WTC11 (cell line): ENCODE measurements around the gene ACTA2.

Experiments
- FOXJ3 ChIP-seq: sonication (generic); formaldehyde crosslinking; IDR thresholded peaks from 2 replicates; pipeline ENCODE4 v1.9.0; 2021; ENCODE audit warnings: missing genetic modification reagents, mild to moderate bottlenecking, borderline replicate concordance
- HMGA2 ChIP-seq: fragments of 250-450 bp; sonication (Bioruptor Pico); IDR thresholded peaks from 2 replicates; pipeline ENCODE4 v1.4.0; 2021; ENCODE audit warnings: mild to moderate bottlenecking, moderate library complexity
- NR2C2 ChIP-seq: sonication (generic); formaldehyde crosslinking; IDR thresholded peaks from 2 replicates; pipeline ENCODE4 v1.8.0; 2022; ENCODE audit warnings: mild to moderate bottlenecking, missing genetic modification reagents
- SMAD3 ChIP-seq: sonication (generic); formaldehyde crosslinking; IDR thresholded peaks from 2 replicates; pipeline ENCODE4 v1.8.0; 2022; ENCODE audit warnings: missing genetic modification reagents, mild to moderate bottlenecking, borderline replicate concordance
- TEAD4 ChIP-seq: sonication (generic); formaldehyde crosslinking; IDR thresholded peaks from 2 replicates; pipeline ENCODE4 v1.8.0; 2022; ENCODE audit warnings: mild to moderate bottlenecking, missing genetic modification reagents
- ZNF263 ChIP-seq: sonication (generic); formaldehyde crosslinking; IDR thresholded peaks from 2 replicates; pipeline ENCODE4 v1.8.1; 2022; ENCODE audit warnings: low read depth, mild to moderate bottlenecking, moderate library complexity, missing genetic modification reagents
- ZNF423 ChIP-seq: fragments of 250-450 bp; sonication (Bioruptor Pico); IDR thresholded peaks from 2 replicates; pipeline ENCODE4 v2.1.2; 2022; ENCODE audit warnings: mild to moderate bottlenecking, moderate library complexity
- TF ChIP-seq, protein P1 (sequence below): fragments of 200-600 bp; IDR thresholded peaks from 2 replicates; pipeline ENCODE4 v1.8.0; 2022; ENCODE audit warnings: antibody characterized with exemption
- TF ChIP-seq, protein P2 (sequence below): sonication (generic); formaldehyde crosslinking; IDR thresholded peaks from 2 replicates; pipeline ENCODE4 v1.8.0; 2022; ENCODE audit warnings: mild to moderate bottlenecking, missing genetic modification reagents
- TF ChIP-seq, protein P3 (sequence below): sonication (generic); formaldehyde crosslinking; IDR thresholded peaks from 2 replicates; pipeline ENCODE4 v1.8.0; 2022; ENCODE audit warnings: missing genetic modification reagents
- TF ChIP-seq, protein P4 (sequence below): sonication (generic); formaldehyde crosslinking; IDR thresholded peaks from 2 replicates; pipeline ENCODE4 v1.8.1; 2022; ENCODE audit warnings: missing genetic modification reagents, borderline replicate concordance
- TF ChIP-seq, protein P5 (sequence below): sonication (generic); formaldehyde crosslinking; IDR thresholded peaks from 2 replicates; pipeline ENCODE4 v1.8.0; 2022; ENCODE audit warnings: mild to moderate bottlenecking, missing genetic modification reagents

DNA sequence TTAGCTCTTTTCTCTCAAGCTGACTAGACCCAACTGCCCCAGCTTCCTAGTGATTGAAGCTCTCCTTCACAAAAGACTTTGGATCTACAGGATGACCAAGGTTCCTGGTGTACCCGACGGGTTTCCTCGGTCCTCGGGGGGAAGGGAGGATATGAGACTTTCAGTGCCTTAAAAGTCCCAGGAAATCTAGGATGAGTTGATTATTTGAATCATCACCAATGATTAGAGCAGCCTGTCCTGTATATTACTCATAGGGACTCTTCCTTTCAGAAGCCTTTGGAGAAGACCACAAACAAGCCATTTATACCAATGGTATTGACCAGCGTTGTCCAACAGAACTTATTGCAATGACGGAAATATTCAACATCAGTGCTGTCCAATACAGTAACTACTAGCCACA, 6.1 kb upstream of the ACTA2 start:
- no peak for TF ChIP-seq ZNF263 (CRISPR knock-in tag)
- TF ChIP-seq, protein P1, sequence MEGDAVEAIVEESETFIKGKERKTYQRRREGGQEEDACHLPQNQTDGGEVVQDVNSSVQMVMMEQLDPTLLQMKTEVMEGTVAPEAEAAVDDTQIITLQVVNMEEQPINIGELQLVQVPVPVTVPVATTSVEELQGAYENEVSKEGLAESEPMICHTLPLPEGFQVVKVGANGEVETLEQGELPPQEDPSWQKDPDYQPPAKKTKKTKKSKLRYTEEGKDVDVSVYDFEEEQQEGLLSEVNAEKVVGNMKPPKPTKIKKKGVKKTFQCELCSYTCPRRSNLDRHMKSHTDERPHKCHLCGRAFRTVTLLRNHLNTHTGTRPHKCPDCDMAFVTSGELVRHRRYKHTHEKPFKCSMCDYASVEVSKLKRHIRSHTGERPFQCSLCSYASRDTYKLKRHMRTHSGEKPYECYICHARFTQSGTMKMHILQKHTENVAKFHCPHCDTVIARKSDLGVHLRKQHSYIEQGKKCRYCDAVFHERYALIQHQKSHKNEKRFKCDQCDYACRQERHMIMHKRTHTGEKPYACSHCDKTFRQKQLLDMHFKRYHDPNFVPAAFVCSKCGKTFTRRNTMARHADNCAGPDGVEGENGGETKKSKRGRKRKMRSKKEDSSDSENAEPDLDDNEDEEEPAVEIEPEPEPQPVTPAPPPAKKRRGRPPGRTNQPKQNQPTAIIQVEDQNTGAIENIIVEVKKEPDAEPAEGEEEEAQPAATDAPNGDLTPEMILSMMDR: no peak
- TF ChIP-seq SMAD3 (CRISPR knock-in tag): no peak
- TF ChIP-seq, protein P2, sequence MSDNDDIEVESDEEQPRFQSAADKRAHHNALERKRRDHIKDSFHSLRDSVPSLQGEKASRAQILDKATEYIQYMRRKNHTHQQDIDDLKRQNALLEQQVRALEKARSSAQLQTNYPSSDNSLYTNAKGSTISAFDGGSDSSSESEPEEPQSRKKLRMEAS (CRISPR knock-in tag): no peak
- no peak for TF ChIP-seq HMGA2 (CRISPR knock-in tag)
- TF ChIP-seq ZNF423 (CRISPR knock-in tag): no peak
- TF ChIP-seq, protein P3, sequence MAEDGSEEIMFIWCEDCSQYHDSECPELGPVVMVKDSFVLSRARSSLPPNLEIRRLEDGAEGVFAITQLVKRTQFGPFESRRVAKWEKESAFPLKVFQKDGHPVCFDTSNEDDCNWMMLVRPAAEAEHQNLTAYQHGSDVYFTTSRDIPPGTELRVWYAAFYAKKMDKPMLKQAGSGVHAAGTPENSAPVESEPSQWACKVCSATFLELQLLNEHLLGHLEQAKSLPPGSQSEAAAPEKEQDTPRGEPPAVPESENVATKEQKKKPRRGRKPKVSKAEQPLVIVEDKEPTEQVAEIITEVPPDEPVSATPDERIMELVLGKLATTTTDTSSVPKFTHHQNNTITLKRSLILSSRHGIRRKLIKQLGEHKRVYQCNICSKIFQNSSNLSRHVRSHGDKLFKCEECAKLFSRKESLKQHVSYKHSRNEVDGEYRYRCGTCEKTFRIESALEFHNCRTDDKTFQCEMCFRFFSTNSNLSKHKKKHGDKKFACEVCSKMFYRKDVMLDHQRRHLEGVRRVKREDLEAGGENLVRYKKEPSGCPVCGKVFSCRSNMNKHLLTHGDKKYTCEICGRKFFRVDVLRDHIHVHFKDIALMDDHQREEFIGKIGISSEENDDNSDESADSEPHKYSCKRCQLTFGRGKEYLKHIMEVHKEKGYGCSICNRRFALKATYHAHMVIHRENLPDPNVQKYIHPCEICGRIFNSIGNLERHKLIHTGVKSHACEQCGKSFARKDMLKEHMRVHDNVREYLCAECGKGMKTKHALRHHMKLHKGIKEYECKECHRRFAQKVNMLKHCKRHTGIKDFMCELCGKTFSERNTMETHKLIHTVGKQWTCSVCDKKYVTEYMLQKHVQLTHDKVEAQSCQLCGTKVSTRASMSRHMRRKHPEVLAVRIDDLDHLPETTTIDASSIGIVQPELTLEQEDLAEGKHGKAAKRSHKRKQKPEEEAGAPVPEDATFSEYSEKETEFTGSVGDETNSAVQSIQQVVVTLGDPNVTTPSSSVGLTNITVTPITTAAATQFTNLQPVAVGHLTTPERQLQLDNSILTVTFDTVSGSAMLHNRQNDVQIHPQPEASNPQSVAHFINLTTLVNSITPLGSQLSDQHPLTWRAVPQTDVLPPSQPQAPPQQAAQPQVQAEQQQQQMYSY: no peak
- TF ChIP-seq TEAD4: no peak
- no peak for TF ChIP-seq NR2C2 (CRISPR knock-in tag)
- TF ChIP-seq FOXJ3 (CRISPR knock-in tag): no peak
- TF ChIP-seq, protein P4, sequence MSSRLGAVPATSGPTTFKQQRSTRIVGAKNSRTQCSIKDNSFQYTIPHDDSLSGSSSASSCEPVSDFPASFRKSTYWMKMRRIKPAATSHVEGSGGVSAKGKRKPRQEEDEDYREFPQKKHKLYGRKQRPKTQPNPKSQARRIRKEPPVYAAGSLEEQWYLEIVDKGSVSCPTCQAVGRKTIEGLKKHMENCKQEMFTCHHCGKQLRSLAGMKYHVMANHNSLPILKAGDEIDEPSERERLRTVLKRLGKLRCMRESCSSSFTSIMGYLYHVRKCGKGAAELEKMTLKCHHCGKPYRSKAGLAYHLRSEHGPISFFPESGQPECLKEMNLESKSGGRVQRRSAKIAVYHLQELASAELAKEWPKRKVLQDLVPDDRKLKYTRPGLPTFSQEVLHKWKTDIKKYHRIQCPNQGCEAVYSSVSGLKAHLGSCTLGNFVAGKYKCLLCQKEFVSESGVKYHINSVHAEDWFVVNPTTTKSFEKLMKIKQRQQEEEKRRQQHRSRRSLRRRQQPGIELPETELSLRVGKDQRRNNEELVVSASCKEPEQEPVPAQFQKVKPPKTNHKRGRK (CRISPR knock-in tag): no peak
- TF ChIP-seq, protein P5, sequence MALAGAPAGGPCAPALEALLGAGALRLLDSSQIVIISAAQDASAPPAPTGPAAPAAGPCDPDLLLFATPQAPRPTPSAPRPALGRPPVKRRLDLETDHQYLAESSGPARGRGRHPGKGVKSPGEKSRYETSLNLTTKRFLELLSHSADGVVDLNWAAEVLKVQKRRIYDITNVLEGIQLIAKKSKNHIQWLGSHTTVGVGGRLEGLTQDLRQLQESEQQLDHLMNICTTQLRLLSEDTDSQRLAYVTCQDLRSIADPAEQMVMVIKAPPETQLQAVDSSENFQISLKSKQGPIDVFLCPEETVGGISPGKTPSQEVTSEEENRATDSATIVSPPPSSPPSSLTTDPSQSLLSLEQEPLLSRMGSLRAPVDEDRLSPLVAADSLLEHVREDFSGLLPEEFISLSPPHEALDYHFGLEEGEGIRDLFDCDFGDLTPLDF (CRISPR knock-in tag): no peak
